Measurements from ENCODE around the gene DHX16. TPM values are rescaled to one million over a fixed set of nuclear protein-coding genes. Genes with fewer than 3 reads are reported as not detected.
A peak's percentile ranks its signal among the peaks of the same experiment; 100 is the strongest.
"Not testable (repeated sequence)": the region's sequence is repeated elsewhere in the genome, so short reads cannot be mapped to it uniquely, and the experiment has no call there.

DHX16 gene
- total RNA-seq, 1 donor from 2014 or later = 50.4 TPM

DNA sequence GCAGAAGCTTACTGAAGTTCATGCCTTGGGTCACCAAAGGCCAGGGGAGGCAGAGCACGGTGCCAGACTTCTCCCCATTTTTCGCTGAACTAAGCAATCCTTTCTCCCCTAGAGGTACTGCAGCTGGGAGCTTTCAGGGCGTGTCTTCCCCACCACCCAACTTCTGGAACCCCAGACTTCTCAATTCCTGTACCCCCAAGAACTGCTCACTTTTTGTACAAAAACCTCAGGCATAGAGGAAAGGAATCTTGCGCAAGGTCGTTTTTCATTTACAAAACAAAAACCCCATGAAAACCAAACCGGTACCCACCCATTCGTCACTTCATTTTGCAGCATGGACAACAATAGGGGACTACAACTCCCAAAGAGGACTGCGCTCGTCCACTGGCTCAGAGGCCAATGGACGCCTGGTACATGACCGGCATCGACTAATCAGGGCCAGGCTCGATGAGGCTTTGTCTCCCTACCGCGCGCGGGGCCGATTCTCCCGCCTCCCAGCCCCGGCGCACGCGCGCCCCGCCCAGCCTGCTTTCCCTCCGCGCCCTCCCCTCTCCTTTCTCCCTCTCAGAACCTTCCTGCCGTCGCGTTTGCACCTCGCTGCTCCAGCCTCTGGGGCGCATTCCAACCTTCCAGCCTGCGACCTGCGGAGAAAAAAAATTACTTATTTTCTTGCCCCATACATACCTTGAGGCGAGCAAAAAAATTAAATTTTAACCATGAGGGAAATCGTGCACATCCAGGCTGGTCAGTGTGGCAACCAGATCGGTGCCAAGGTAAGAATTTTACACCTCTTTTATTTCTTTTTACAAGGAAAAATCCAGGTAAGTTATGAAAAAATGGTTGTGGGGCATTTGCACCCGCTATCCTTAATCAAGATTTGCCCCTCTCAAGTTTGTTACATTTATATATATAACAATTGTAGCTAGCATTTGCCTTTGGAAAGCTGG, 47.3 kb upstream of the DHX16 start, which contains the start of gene TUBB:
Gene TUBB, plus strand, starts transcription at position 562 of the 947 bp plus-strand sequence. Its CDS starts 155 bp downstream, at position 717.
- Mint-ChIP-seq H3K9me3 (no peaks in the 10 kb centered on the region), H3K4me3 (peak within 1 kb of the TSS; percentile 99), H3K36me3 (ENCODE audit: low read depth) (peaks cover 50% of the 10 kb centered on the region), H3K27me3 (no peaks in the 10 kb centered on the region), H3K27ac (peak within 1 kb of the TSS; percentile 97), H3K4me1 (peaks cover 73% of the 10 kb centered on the region)
- DNase-seq (peak; percentile 90), ATAC-seq (ENCODE audit: low read depth) (peak; percentile 60)
- ChIA-PET CTCF (interaction anchor here (3.1 to 20.0 kb wide), 4 partner anchors 11 to 42 kb away, joined by 22 to 576 read pairs (median 28); partner anchors contain the start of genes DHX16 and NRM), POLR2A (interaction anchor here (0.7 to 22.6 kb wide), 11 partner anchors 11 to 209 kb away, joined by 3 to 697 read pairs (median 6); partner anchors contain the start of genes ABCF1, DHX16, MRPS18B and NRM)
- TF ChIP-seq, protein P1, sequence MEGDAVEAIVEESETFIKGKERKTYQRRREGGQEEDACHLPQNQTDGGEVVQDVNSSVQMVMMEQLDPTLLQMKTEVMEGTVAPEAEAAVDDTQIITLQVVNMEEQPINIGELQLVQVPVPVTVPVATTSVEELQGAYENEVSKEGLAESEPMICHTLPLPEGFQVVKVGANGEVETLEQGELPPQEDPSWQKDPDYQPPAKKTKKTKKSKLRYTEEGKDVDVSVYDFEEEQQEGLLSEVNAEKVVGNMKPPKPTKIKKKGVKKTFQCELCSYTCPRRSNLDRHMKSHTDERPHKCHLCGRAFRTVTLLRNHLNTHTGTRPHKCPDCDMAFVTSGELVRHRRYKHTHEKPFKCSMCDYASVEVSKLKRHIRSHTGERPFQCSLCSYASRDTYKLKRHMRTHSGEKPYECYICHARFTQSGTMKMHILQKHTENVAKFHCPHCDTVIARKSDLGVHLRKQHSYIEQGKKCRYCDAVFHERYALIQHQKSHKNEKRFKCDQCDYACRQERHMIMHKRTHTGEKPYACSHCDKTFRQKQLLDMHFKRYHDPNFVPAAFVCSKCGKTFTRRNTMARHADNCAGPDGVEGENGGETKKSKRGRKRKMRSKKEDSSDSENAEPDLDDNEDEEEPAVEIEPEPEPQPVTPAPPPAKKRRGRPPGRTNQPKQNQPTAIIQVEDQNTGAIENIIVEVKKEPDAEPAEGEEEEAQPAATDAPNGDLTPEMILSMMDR (IDR thresholded peaks at IDR 0.05) = no peak
- intact Hi-C loops (cut with micrococcal nuclease) = loop anchor here (2.0 kb wide), 1 partner anchor 23 kb away; the partner anchor contains the start of gene FLOT1

DNA sequence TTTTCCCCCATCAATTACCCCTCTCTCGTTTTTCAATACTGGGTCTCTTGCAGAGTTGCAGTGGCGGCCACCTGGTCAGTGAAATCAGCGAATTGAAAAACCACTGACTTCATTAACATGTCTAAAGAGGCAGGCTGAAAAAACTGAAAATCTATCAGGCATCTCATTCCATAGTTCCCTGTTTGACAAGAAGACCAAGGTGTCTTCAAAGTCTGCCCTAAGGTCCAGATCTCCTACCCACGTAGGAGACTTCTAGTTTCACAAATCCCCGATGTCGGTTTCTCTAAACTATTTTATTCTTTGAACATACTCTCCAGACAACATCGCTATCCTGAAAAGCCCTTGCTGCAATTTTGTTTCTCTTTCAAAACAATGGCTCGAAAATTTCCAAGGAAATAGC, 46.5 kb upstream of the DHX16 start:
- peaks cover 50% of the 10 kb centered on the region for H3K36me3 Mint-ChIP-seq (ENCODE audit: low read depth)
- ChIA-PET CTCF (interaction anchor here (3.1 to 20.0 kb wide), 2 partner anchors 31 to 41 kb away, joined by 22 to 576 read pairs; partner anchors contain the start of gene DHX16), POLR2A (interaction anchor here (0.7 to 22.6 kb wide), 7 partner anchors 22 to 484 kb away, joined by 3 to 697 read pairs (median 11); partner anchors contain the start of genes DHX16, MRPS18B, NRM and PPP1R10)
- H3K27me3 Mint-ChIP-seq = no peaks in the 10 kb centered on the region
- TF ChIP-seq, protein P1 (IDR thresholded peaks at IDR 0.05) = no peak
- H3K4me3 Mint-ChIP-seq = peak overlapping the region; percentile 99
- DNase-seq (no peak), ATAC-seq (ENCODE audit: low read depth) (no peak)
- H3K9me3 Mint-ChIP-seq = no peaks in the 10 kb centered on the region
- H3K27ac Mint-ChIP-seq = peak overlapping the region; percentile 97
- H3K4me1 Mint-ChIP-seq = peaks cover 73% of the 10 kb centered on the region
- intact Hi-C loops (cut with micrococcal nuclease) = no loop called here

DNA sequence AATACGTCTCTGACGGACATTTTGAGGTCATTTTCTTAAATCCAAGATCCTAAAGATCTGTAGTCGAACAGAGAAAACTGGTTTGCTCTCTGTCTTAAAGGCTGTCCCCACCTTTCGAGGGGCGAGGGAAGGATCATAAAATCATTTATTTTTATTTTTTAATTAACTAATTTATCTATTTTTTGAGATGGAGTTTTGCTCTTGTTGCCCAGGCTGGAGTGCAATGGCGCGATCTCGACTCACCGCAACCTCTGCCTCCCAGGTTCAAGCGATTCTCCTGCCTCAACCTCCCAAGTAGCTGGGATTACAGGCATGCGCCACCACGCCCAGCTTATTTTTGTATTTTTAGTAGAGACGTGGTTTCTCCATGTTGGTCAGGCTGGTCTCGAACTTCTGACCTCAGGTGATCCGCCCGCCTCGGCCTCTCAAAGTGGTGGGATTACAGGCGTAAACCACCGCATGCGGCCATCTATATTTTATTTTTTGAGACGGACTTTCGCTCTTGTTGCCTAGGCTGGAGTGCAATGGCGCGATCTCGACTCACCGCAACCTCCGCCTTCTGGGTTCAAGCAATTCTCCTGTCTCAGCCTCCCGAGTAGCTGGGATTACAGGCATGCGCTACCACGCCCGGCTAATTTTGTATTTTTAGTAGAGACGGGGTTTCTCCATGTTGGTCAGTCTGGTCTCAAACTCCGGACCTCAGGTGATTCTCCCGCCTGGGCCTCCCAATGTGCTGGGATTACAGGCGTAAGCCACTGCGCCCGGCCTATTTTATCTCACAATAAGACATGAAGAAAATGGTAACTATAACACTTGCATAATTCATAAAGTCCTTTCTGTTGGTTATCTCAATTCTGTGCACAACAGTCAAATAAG, 45.3 kb upstream of the DHX16 start:
- H3K4me1 Mint-ChIP-seq = peaks cover 65% of the 10 kb centered on the region
- ChIA-PET CTCF (interaction anchor here (1.0 to 20.0 kb wide), 6 partner anchors 30 to 176 kb away, joined by 3 to 576 read pairs (median 14); partner anchors contain the start of gene DHX16), POLR2A (interaction anchor here (0.5 to 22.6 kb wide), 20 partner anchors 13 to 392 kb away, joined by 3 to 697 read pairs (median 6); partner anchors contain the start of genes ABCF1, DHX16, MRPS18B and NRM)
- not testable (repeated sequence) for ATAC-seq (ENCODE audit: low read depth); H3K9me3 Mint-ChIP-seq; H3K27me3 Mint-ChIP-seq; DNase-seq
- H3K27ac Mint-ChIP-seq = peak overlapping the region; percentile 99
- intact Hi-C loops (cut with micrococcal nuclease) = loop anchor here (1.0 kb wide), 4 partner anchors 31 to 162 kb away; partner anchors contain the start of genes GNL1, MRPS18B and PPP1R10
- peak overlapping the region; percentile 99 for H3K4me3 Mint-ChIP-seq
- peaks cover 48% of the 10 kb centered on the region for H3K36me3 Mint-ChIP-seq (ENCODE audit: low read depth)

DNA sequence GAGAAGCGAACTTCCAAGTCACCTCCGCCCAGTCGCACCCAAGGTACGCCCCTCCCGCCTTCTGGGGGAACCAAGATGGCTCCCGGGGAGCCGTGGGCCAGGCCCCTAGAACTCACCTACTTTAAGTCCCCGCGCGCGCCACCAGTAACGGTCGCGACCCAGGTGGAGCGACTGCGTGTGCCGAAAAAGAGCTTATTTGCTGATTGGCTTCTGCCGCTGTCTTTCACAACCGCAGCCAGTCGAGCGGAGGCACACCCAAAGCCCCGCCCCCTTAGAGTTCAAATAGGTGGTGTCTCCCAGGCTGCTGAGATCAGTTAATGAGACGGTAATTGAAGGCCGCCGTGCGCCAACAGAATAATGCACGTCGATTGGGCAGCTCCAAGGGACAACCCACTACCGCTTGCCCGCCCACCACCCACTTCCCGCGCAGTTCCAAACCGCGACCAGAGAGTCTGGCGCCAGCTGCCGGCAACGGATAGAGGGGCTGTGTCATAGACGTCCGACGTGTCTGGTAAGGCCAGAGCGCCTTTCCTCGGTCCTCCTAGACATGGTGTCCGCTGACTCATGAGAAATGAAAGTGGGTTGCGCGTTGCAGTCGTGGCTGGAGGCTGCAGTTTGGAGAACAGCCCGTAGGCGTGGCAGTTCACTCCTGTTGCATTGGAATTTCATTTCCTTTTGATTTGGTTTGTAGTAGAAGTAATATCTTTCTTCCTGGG, 44.5 kb upstream of the DHX16 start, which contains the start of gene MDC1:
Gene MDC1, minus strand, starts transcription at position 153 of the 716 bp plus-strand sequence. CDS start 2,106 bp downstream, outside the sequence.
- Mint-ChIP-seq H3K36me3 (ENCODE audit: low read depth) (peaks cover 49% of the 10 kb centered on the region), H3K27ac (peak within 1 kb of the TSS; percentile 99), H3K27me3 (no peaks in the 10 kb centered on the region), H3K4me1 (peaks cover 57% of the 10 kb centered on the region), H3K9me3 (no peaks in the 10 kb centered on the region), H3K4me3 (peak within 1 kb of the TSS; percentile 99)
- CTCF ChIA-PET = interaction anchor here (0.7 to 3.1 kb wide), 6 partner anchors 14 to 175 kb away, joined by 3 to 22 read pairs (median 6); no protein-coding TSS in a partner anchor
- peak; percentile 73 for ATAC-seq (ENCODE audit: low read depth)
- DNase-seq = peak; percentile 91
- TF ChIP-seq, protein P1 (IDR thresholded peaks at IDR 0.05) = no peak
- intact Hi-C loops (cut with micrococcal nuclease) = loop anchor here (1.0 kb wide), 4 partner anchors 30 to 161 kb away; partner anchors contain the start of genes GNL1, MRPS18B and PPP1R10
- POLR2A ChIA-PET = interaction anchor here (0.5 to 22.6 kb wide), 30 partner anchors 13 to 1022 kb away, joined by 3 to 697 read pairs (median 4); partner anchors contain the start of genes ABCF1, DHX16, GNL1 and GTF2H4
